NCI-H2227 (cell line): Measurements from ENCODE around the gene NEURL3.
A peak's percentile ranks its signal among the peaks of the same experiment; 100 is the strongest.
"Not testable (repeated sequence)": the region's sequence is repeated elsewhere in the genome, so short reads cannot be mapped to it uniquely, and the experiment has no call there.

ENCODE experiments used
- DNase-seq: peaks from one replicate; lab custom pipeline; 2025; ENCODE audit not compliant: unreplicated experiment; lab: John Stamatoyannopoulos, UW

Gene NEURL3

GRCh38 chr2:96486696-96487095 is 18.5 kb downstream of the NEURL3 start:
- DNase-seq = no peak

- DNase-seq = peak; percentile 18
These were observed 19.2 kb downstream of the NEURL3 start for GRCh38 chr2:96485751-96486651.

GRCh38 chr2:96485350-96485749 is 19.8 kb downstream of the NEURL3 start:
- no peak for DNase-seq

DNA sequence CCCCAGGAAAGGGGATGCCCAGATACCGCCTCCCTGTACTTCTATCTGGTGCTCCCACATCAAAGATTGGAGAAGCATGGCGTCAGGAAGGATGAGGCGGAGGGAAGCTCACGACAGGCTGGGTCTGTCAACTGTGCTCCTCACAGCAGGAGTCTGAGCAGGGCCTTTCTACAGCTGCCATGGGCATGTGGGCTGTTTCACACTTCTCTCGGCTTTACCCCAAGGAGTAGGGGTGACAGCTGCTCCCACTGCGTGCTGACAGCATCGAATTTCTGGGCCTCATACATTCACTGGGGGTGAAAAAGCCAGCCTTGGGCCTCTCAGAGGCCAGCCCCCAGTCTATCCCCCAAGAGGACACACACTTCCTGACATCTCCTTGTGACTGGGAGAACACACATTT is 21.1 kb downstream of the NEURL3 start:
- no peak for DNase-seq

GRCh38 chr2:96477458-96477857 is 27.7 kb downstream of the NEURL3 start:
- DNase-seq = no peak

DNA sequence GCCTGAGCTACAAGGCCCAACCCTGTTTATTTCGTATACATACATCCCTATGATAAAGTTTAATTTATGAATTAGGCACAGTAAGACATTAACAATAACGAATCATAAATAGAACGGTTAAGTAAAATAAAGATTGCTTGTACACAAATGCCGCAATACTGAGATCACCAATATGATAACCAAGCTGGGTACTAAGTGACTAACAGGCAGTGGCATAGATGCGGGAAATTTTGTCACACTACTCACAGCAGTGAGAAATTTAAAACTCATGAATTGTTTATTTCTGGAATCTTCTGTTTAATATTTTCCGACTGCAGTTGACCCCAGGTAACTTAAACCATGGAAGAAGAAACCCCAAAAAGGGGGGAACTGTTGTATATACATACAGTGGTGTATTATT is 33.4 kb downstream of the NEURL3 start:
- DNase-seq = no peak

DNA sequence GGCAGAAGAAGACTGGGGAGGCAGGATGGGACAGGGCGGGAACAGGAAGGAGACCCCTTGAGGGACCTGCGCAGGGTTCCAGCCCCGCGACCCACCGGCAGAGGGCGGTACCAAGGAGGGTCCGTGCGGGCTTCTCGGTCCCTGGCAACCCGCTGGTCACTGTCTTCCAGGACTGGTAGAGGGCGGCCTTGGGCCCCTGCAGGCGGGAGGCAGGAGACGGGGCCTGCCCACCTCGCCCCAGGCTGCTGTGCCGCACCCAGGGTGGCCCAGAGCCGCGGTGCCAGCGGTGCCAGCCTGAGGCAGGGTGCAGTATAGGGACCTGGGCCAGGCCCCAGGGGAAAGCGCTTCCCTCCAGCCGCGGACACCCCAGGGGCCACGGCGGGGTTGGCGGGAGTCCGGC is 34.5 kb downstream of the NEURL3 start:
- DNase-seq = no peak

- DNase-seq = no peak
These were observed 35.0 kb downstream of the NEURL3 start for GRCh38 chr2:96470109-96470508.

GRCh38 chr2:96468904-96469303 is 36.3 kb downstream of the NEURL3 start:
- DNase-seq = no peak

- DNase-seq = no peak
These were observed 40.5 kb downstream of the NEURL3 start for GRCh38 chr2:96464651-96465050.

- no peak for DNase-seq
These were observed 41.1 kb downstream of the NEURL3 start for GRCh38 chr2:96464061-96464460.

DNA sequence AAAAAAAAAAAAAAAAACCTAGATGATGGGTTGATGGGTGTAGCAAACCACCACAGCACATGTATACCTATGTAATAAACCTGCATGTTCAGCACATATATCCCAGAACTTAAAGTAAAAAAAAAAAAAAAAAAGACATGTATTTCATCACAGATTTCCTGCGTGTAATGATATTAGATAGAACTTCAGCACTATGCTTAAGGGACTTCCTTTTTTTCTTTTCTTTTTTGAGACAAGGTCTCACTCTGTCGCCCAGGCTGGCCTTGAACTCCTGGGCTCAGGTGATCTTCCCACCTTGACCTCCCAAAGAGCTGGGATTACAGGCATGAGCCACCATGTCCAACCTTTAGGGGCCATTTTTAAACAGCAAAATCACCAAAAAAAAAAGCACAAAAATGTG is 42.0 kb downstream of the NEURL3 start:
- no peak for DNase-seq

GRCh38 chr2:96461616-96462015 is 43.5 kb downstream of the NEURL3 start:
- DNase-seq = not testable (repeated sequence)

DNA sequence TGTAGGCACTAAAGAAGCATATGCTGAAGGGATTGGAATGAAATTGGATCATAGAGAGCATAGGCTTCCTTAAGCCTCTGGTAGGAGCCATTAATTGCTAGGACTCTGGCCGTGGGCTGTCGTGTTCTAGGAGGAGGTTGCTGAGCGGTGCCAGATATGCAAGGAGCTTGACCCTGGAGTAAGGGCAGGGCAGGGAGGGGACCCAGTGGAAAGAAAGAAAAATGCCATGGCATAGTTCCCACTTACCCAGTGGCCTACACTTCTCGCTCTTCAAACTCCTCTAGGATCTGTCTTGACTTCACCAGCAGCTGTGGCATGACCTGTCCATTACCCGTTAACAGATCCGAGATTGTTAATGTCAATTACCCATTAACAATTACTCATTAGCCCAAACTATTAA is 53.1 kb downstream of the NEURL3 start:
- no peak for DNase-seq

DNA sequence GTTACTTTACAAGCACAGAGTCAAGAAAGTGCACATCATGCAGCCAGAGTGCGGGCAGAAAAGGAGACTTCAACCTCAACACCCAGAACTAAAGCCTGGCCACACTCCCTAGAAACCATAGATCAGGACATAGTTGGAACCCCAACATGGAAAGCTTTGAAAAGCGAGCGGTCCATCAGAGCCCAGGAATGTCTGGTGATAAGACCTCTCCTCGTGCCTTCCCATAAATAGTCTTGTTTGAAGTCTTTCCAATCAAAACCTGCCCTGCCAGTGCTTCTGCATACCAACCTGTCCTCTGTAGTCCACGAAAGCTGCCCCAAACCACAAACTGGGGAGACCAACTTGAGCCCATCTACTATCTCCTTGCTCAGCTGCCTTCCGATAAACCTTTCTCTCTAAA is 55.5 kb downstream of the NEURL3 start:
- DNase-seq = no peak

- no peak for DNase-seq
These were observed 56.0 kb downstream of the NEURL3 start for GRCh38 chr2:96449174-96449573.

DNA sequence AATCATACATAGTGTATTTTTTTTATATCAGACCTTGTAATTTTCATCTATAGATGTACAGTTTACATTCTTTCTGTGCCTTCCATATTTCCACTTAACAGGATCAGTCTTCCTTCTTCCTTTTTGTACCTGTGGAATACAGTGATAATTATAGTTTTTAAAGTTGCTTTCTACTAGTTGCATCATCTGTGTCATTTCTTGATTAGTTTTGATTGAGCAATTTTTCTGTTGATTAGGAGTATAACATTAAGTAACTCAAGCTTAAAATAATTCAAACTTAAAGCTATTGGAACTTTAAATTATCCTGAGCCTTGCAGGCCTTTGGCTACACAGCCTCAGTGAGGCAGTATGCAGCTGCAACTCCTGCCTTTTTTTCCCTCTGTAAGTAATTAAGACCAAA is 57.4 kb downstream of the NEURL3 start:
- no peak for DNase-seq
